Measurements from ENCODE around the gene OR5M8.

DNA sequence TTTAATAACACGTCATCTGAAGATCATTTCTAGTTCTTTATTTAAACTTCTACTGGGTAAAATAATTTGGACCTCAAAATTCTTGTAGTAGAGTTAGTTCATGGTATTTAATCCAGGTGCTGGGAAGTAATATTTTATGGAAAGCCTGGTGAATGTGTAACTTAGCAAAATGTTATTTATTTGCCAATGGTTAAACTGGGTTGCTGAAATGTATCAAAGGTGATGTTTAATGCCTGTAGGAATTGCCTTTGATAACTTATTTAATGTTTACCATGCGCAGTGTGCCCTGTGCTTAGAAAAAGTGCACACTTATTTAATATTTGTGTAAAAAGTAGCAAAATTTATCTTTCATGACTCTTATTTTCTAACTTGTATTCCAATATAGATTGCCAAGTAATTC lies 40.7 kb upstream of the OR5M8 start:
- TF ChIP-seq RB1 (IDR thresholded peaks at IDR 0.05; ENCODE audit: borderline replicate concordance) (no peak), POLR2A (IDR thresholded peaks at IDR 0.05; ENCODE audit: low read depth, low read length) (no peak), NRF1 (conservative IDR thresholded peaks at IDR 0.05; ENCODE audit: low read depth, low read length) (no peak), SP1 (IDR thresholded peaks at IDR 0.05; ENCODE audit: low read depth, low read length) (no peak), EGR1 (IDR thresholded peaks at IDR 0.05; ENCODE audit: borderline replicate concordance in 1 of 2, low read depth in 2 of 2, low read length in 2 of 2) (no peak), BCL11A (IDR thresholded peaks at IDR 0.05; ENCODE audit: low read depth, low read length) (no peak), RAD21 (IDR thresholded peaks at IDR 0.05; ENCODE audit: insufficient read depth, low read depth, low read length) (no peak), ZNF24 (IDR thresholded peaks at IDR 0.05) (no peak)
- TF ChIP-seq, protein P1, sequence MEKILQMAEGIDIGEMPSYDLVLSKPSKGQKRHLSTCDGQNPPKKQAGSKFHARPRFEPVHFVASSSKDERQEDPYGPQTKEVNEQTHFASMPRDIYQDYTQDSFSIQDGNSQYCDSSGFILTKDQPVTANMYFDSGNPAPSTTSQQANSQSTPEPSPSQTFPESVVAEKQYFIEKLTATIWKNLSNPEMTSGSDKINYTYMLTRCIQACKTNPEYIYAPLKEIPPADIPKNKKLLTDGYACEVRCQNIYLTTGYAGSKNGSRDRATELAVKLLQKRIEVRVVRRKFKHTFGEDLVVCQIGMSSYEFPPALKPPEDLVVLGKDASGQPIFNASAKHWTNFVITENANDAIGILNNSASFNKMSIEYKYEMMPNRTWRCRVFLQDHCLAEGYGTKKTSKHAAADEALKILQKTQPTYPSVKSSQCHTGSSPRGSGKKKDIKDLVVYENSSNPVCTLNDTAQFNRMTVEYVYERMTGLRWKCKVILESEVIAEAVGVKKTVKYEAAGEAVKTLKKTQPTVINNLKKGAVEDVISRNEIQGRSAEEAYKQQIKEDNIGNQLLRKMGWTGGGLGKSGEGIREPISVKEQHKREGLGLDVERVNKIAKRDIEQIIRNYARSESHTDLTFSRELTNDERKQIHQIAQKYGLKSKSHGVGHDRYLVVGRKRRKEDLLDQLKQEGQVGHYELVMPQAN (conservative IDR thresholded peaks at IDR 0.05): no peak
- TF ChIP-seq, protein P2, sequence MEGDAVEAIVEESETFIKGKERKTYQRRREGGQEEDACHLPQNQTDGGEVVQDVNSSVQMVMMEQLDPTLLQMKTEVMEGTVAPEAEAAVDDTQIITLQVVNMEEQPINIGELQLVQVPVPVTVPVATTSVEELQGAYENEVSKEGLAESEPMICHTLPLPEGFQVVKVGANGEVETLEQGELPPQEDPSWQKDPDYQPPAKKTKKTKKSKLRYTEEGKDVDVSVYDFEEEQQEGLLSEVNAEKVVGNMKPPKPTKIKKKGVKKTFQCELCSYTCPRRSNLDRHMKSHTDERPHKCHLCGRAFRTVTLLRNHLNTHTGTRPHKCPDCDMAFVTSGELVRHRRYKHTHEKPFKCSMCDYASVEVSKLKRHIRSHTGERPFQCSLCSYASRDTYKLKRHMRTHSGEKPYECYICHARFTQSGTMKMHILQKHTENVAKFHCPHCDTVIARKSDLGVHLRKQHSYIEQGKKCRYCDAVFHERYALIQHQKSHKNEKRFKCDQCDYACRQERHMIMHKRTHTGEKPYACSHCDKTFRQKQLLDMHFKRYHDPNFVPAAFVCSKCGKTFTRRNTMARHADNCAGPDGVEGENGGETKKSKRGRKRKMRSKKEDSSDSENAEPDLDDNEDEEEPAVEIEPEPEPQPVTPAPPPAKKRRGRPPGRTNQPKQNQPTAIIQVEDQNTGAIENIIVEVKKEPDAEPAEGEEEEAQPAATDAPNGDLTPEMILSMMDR (IDR thresholded peaks at IDR 0.05 in 2 of 3, conservative IDR thresholded peaks at IDR 0.05 in 1 of 3; ENCODE audit: control insufficient read depth in 2 of 3, extremely low read depth in 1 of 3, insufficient read depth in 1 of 3, low read depth in 3 of 3, low read length in 3 of 3): no peak
- TF ChIP-seq, protein P3, sequence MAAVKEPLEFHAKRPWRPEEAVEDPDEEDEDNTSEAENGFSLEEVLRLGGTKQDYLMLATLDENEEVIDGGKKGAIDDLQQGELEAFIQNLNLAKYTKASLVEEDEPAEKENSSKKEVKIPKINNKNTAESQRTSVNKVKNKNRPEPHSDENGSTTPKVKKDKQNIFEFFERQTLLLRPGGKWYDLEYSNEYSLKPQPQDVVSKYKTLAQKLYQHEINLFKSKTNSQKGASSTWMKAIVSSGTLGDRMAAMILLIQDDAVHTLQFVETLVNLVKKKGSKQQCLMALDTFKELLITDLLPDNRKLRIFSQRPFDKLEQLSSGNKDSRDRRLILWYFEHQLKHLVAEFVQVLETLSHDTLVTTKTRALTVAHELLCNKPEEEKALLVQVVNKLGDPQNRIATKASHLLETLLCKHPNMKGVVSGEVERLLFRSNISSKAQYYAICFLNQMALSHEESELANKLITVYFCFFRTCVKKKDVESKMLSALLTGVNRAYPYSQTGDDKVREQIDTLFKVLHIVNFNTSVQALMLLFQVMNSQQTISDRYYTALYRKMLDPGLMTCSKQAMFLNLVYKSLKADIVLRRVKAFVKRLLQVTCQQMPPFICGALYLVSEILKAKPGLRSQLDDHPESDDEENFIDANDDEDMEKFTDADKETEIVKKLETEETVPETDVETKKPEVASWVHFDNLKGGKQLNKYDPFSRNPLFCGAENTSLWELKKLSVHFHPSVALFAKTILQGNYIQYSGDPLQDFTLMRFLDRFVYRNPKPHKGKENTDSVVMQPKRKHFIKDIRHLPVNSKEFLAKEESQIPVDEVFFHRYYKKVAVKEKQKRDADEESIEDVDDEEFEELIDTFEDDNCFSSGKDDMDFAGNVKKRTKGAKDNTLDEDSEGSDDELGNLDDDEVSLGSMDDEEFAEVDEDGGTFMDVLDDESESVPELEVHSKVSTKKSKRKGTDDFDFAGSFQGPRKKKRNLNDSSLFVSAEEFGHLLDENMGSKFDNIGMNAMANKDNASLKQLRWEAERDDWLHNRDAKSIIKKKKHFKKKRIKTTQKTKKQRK (IDR thresholded peaks at IDR 0.05; ENCODE audit: low read depth, low read length): no peak
- TF ChIP-seq, protein P4, sequence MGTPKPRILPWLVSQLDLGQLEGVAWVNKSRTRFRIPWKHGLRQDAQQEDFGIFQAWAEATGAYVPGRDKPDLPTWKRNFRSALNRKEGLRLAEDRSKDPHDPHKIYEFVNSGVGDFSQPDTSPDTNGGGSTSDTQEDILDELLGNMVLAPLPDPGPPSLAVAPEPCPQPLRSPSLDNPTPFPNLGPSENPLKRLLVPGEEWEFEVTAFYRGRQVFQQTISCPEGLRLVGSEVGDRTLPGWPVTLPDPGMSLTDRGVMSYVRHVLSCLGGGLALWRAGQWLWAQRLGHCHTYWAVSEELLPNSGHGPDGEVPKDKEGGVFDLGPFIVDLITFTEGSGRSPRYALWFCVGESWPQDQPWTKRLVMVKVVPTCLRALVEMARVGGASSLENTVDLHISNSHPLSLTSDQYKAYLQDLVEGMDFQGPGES (IDR thresholded peaks at IDR 0.05): no peak

Measured in GM12878 (cell line).